GDM1 (cell line): Measurements from ENCODE around the gene ENC1.
"Not testable (repeated sequence)": the region's sequence is repeated elsewhere in the genome, so short reads cannot be mapped to it uniquely, and the experiment has no call there.

Experiments
- DNase-seq: peaks from one replicate; lab custom pipeline; 2025; lab: John Stamatoyannopoulos, UW

The ENC1 gene, protein sequence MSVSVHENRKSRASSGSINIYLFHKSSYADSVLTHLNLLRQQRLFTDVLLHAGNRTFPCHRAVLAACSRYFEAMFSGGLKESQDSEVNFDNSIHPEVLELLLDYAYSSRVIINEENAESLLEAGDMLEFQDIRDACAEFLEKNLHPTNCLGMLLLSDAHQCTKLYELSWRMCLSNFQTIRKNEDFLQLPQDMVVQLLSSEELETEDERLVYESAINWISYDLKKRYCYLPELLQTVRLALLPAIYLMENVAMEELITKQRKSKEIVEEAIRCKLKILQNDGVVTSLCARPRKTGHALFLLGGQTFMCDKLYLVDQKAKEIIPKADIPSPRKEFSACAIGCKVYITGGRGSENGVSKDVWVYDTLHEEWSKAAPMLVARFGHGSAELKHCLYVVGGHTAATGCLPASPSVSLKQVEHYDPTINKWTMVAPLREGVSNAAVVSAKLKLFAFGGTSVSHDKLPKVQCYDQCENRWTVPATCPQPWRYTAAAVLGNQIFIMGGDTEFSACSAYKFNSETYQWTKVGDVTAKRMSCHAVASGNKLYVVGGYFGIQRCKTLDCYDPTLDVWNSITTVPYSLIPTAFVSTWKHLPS

DNA sequence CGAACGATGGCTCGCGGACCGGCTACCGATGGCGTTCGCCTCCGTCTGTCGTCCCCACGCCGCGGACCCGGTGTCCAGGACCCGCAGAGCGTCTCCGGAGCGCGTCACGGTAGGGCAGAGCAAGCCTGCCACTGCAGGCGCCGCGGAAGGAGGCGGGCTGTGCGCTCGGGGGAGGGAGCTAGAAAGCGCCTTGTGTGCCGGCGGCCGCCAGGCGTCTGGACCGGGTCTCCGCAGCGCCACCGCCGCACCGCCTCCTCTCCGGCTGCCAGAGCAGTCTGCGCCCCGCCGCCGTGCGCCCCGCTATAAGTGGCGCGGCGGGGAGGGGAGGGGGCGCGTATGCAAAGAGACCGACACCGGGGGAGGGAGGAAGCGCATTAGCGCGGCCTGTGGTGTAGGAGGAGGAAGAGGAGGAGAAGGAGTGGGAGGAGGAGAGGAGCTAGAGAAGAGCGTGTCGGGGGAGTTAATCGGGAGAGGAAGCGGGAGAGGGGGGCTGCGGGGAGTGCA, at the start of gene ENC1:
ENC1 (minus strand) TSS at position 279 of the 504 bp plus-strand sequence. CDS start 4,243 bp downstream, outside the sequence.
- peak; percentile 82 for DNase-seq

DNA sequence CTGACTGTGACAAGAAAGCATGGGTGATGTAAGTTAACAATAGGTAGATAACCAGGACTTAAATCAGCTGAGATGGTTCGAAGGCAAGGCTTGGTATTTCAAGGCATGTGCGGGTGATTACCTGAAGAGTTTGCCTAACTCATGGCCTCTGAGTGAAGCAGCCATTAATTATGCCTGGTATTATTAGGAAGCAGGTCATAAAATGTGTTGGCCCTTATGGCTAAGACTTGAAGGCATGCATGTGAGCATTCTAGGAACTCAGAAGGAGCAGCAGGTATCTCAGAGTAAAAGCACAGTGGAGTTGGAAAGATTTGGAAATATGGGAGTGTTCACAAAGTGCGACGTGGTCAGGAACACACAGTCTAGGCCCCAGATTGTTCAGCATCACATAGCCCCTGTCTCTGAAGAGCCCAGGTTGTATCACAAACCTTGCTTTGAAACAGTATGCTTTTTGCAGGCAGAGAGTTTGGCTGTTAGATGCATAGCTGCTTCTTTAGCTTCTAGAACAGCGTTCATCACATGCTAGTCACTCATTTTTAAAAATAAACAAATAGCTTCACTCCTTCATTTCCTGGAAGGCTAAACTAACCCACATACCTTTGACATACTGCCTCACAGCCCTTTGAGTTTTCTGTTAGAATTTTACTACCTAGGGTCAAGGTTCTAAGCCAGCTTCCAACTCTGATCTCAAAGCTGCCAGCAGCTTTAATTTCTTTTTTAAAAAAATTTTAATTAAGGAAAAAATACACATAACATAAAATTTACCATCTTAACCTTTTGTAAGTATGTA, 46.6 kb upstream of the ENC1 start:
- DNase-seq: no peak

DNA sequence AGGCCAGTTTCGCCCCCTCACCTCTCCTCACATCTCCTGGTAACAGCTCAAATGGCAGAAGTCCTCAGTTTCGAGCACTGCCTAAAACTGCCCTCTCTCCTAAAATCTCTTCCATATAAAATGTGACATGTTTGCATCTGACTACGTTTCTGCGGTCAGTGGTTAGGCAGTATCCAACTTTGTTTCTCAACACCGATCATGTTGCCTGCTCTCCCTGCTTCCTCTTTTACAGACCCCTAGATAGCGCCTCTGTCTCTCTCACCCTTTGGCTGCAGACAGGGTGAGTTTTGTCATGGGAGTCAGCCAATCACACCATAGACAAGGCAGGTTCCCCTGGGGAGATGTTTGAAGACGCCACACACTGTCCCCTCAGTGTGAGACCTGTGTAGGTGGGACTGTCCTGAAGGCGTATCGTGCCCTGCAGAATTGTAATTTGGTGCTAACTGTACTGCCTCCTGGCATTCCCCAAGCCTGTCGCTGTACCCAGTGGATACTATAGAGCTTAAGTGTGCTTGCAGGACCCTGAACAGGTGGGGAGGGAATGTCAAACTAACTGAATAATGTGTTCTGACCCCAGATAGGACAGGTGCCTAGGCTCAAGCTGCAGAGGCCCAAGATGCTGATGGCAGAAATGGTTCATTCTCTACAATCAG, 45.6 kb upstream of the ENC1 start:
- no peak for DNase-seq

DNA sequence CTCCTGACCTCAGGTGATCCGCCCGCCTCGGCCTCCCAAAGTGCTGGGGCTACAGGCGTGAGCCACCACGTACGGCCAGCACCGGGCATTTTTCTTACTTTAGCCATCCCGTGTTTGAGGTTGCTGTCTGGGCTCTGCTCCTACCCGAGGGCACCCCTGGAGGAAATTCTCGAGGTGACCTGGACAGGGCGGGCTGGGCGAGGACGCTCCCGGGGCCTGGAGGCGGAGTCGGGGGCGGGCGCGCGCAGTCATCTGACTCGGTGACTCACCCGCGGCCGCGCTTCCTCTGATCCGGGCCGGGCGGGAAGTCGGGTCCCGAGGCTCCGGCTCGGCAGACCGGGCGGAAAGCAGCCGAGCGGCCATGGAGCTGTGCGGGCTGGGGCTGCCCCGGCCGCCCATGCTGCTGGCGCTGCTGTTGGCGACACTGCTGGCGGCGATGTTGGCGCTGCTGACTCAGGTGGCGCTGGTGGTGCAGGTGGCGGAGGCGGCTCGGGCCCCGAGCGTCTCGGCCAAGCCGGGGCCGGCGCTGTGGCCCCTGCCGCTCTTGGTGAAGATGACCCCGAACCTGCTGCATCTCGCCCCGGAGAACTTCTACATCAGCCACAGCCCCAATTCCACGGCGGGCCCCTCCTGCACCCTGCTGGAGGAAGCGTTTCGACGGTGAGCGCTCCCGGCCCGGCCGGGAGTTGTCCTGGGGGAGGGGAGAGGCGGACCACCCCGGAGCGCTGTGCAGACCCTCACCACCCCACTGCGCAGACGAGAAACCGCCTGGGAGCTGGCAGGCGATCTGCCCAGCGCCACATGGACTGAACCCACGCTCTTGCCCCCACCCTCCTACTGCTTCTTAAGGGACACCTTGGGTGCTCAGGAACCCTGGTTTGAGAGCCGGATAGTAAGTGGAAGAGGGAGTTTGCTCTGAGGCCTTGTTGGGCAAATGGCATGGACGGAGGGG, 44.6 kb upstream of the ENC1 start, which contains the start of gene HEXB:
HEXB (plus strand) TSS at position 334 of the 952 bp plus-strand sequence; CDS start at position 362, 28 bp downstream.
- peak; percentile 68 for DNase-seq

DNA sequence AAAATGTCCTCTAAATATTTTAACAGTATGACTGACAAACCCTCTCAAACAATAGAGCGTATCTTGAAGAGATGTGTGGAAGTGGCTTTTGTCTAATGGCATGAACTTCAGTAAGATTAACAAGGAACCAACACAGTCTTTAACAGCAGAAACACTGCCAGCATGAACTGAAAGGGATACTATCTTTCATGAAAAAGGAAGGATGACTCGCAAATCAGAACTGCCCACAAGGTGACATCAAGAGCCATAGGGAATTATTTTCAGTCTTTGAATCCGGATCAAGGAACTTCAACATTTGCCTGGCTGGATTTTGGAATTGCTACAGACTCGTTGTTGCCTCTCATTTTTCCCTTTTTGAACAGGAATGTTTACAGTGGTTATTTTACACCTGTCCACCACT, 39.4 kb upstream of the ENC1 start:
- DNase-seq: no peak

DNA sequence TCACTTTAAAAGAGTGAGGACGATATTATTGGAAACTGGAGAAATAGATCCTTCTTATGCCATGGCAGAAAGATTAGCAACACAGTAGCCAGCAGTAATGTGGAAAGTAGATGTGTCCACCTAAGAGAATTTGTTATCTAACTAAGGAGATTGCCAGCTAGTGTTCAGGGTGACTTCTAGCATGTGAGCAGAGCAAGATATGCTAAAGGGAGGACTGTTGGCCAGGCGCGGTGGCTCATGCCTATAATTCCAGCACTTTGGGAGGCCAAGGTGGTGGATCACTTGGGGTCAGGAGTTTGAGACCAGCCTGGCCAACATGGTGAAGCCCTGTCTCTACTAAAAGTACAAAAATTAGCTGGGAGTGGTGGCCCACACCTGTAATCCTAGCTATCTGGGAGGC, 38.8 kb upstream of the ENC1 start:
- DNase-seq: not testable (repeated sequence)

DNA sequence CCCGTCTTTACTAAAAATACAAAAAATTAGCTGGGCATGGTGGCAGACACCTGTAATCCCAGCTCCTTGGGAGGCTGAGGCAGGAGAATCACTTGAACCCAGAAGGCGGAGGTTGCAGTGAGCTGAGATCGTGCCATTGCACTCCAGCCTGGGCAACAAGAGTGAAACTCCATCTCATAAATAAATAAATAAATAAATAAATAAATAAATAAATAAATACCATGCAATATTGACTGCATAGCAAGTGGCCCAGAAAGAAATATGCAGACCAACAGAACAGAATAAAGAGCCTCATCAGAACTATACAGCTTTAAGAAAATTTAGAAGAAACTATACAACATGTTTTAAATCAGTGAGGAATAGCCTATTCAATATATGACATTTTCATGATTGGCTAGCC, 37.6 kb upstream of the ENC1 start:
- DNase-seq: not testable (repeated sequence)

DNA sequence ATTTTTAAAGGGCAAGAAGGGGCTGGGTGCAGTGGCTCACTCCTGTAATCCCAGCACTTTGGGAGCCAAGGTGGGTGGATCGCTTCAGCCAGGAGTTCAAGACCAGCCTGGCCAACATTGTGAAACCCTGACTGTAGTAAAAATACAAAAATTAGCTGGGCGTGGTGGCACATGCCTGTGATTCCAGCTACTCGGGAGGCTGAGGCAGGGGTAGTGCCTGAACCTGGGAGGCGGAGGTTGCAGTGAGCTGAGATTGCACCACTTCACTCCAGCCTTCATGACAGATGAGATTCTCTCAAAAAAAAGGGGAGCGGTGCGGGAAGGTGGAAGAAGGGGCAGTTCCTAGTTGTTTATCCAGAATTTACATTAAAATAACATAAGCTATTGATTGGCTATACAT, 35.9 kb upstream of the ENC1 start:
- DNase-seq: not testable (repeated sequence)

DNA sequence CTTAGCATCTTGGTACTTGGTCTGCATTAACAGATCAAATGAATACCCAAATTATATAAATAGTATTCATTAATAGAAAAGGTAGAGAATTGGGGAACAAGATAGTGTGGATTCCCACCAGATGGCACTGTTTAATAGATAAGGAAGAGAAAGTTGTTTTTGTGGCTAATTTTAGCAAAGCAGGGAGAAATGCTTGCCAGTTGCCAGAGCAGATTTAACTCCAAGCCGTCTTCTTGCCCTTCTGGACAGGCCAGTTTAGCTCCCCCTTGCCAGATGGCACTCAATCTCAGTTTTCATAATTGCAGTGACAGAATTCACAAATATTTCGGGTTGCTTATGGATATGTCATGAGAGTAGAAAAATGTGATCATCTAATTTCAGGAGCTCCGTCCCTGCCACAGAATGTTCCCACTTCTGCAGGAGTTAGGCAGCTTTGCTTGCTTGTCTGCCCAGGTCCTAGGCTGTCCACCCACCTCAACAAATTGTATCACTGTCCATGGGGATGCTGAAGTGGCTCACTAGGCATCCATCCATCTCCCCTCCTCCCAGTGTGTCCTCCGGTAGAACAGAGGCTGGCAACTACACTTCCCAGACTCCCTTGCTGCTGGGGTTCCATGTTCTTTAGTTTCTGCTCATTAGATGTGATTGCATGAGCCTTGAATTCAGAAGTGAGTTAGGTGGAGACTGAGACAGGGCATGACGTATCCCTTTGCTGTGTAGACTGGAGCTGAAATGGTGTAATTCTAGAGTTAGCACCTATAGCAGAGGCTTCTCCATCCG, 32.7 kb upstream of the ENC1 start:
- no peak for DNase-seq

DNA sequence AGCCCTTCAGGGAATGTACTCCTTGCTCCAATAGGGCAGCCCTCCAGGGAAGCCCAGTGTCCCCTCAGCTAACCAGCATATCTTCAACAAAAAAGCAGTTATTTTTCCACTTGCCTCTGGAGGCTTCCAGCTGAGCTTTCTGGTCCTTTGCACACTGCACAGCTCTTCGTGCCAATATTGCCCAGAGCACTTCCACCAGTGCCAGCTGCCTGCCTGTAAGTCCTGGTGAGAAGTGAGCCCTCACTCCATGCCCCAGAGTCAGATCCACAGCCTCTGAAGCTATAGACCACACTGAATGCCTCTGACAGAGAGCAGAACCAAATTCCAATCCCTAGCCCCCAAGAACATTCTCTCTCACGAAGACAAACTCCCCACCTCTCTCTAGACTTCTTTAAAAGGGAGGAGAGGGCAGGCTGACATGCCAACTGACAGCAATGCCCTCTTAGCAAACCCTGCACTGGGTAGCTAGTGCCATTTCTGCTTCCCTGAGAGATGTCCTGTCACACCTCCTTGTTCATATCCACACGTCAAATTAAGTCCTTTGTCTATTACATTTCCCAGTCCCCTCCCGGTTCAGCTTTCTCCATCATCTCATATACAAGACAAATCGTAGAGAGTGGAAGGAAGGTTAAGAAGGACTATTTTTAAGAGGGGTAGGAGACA, 31.8 kb upstream of the ENC1 start:
- no peak for DNase-seq

DNA sequence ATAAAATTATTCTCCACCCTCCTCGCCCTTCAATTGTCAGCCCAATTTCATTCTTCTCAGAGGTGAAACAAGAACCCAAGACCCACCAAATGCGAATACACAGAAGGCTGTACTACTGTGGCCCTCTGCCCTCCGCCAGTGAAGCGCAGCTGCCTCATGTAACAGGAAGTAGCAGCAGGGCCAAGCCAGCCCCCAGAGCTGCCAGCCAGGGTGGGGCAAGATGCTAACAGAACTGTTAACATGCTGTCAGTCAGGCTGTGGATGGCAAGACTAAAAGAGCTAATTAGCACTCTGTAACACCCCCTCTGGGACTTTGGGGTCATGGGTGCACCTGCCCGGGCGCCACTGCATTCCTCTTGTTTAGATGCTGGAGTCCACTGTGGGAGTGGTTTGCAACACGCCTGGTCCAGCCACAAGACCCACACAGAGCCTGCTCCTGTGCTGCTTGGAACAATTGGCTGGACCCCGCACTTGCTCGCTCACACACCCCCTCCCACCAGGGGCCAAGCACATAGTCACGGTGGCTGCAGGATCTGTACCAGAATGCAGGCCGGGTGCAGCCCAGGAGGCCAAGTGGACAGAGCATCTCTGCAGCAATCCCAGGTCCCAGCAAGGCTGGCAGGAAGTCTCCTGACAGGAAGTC, 30.0 kb upstream of the ENC1 start:
- no peak for DNase-seq

DNA sequence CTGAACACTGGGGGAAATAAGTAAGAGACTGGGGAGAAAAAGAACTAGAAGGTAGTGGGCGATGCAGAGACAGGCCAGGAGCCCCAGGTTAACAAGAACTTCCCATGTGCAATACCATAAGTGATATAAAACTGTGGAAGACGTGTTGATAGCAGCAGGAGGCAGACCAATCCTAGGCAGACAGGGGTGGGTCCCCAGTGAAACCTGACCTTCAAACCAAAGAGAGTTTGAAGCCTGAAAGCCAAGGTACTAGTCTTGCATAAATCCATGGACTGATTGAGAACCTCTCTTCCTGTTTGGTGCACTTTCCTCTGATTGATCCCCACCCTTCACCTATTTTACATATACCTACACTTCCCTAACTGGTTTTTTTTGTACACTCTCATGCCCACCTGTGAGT, 29.3 kb upstream of the ENC1 start:
- no peak for DNase-seq

DNA sequence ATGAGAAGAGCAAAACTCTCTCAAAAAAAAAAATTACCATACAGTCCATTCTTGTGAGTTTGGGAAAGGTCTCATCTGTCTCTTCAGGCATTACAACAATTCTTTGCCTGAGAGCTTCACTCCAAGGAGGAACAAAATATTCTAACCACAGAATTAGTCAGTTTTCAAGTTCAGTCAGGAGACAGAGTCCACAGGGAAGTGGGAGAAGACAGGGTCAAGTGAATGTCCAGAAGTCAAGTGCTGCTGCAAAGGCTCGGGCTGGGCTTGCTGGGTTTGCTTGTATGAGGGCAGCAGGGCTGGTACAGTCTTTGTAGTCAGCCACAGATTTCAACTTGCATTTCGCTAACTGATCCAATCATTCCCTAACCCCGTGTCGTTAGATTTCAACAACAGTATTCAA, 26.9 kb upstream of the ENC1 start:
- no peak for DNase-seq

DNA sequence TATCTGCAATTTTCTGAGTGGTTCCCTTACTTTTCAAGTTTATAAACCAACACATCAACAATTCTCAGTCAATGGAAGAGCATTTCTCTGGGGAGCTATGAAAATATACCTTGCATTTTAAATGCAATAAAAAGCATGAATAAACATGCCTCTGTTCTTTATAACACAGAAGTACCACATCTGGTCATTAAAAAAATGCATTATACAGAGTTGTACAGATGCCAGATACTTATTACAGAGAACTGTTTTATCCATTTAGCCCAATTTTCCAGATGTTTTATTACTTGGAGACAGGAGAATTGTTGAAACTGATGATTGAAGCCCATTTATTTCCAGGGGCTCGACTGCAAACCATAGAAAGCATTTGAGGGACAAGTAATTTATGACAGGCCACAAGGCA, 25.3 kb upstream of the ENC1 start:
- DNase-seq: no peak

DNA sequence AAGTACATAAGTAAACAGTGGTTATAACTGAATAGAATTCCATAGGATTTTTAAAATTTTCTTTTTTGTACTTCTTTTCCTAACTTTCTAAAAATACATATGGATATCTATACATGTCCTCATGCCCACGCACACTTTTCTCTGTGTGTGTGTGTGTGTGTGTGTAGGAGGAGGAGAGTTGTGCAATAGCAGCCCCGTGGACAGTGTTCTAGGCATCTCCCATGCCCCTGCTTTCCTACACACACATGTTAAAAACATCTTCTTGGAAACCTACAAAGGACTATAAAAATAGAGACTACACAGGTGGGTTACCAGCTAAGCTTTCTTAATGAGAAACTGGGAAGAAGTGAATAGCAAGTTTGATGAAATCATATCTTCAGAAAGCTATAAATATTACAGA, 24.7 kb upstream of the ENC1 start:
- no peak for DNase-seq

DNA sequence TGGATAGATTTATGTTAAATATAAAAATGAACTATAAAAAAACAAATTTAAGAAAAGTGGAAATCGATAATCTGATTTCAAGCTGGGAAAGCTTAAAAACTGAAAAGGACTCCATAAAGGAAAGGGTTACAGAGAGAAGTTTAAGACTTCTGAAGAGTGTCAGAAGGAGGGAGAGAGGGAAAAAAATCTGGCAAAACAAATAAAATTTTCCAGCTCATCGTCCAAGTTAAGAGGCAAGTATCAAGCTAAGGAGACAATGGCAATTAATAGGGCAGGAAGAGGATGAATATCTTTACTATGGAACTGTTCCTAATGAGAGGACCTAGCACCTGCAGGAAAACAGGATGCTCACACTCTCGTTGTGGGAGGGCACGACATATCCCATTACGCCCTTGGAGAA, 24.0 kb upstream of the ENC1 start:
- no peak for DNase-seq

DNA sequence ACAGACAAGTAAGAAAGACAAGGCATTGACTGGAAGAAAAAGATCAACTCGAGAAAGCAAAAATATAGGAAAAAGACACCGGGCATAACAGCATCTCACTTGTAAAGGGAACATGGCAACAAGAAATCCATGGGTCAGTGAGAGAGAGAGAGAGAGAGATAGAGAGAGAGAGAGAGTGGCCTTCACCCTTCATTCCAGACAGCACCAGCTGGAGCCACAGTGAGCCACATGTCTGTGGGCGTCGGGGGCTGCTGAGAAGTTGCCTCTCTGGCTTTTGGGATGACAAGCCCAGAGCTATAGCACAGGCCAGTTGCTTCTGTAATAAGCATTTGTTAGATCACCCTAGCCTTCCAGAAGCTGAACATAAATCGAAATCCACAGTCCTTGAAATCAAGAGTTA, 20.3 kb upstream of the ENC1 start:
- no peak for DNase-seq

DNA sequence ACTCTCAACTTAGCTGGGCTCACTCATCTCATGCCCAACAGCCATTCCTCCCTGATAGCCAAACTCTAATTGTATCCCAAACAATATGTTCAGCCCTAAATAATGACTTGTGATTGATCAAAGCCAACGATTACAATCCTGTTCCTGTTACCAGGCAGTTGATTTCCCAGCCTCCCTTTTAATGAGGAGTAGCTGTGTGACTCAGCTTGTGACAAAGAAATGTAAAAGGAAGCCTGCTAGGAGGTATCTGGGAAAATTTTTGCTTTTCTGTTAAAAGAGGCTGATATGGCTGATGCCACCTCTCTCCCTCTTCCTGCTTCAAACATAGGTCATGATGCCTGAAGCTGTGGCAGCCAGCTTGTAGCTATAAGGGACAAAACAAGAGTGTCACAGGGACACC, 19.6 kb upstream of the ENC1 start:
- no peak for DNase-seq

DNA sequence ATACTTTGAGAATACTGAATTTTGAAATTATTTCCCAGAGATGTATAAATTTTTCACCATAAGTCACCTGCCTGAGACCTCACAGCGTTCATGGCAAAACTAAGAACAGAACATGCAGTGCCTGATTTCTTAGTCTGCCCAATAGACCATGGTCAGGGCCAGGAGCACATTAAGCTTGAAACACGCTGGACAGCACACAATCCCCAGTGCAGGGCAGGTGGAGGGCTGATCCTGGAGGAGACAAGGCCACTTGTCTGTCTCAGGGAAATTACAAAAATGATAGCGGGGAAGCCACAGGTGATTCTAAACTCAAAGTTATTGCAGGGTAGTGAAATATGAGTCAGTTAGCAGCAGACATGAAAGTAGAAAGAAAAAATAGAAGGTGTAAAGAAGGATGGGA, 18.6 kb upstream of the ENC1 start:
- no peak for DNase-seq
